Measurements from ENCODE around the gene NPAS3. TPM values are rescaled to one million over a fixed set of nuclear protein-coding genes. Genes with fewer than 3 reads are reported as not detected.

Gene NPAS3
- total and polyA plus RNA-seq, 2 of the 13 experiments (the other 11 are each of a cell fraction or from before 2014, with no cell fraction given), result not detected

DNA sequence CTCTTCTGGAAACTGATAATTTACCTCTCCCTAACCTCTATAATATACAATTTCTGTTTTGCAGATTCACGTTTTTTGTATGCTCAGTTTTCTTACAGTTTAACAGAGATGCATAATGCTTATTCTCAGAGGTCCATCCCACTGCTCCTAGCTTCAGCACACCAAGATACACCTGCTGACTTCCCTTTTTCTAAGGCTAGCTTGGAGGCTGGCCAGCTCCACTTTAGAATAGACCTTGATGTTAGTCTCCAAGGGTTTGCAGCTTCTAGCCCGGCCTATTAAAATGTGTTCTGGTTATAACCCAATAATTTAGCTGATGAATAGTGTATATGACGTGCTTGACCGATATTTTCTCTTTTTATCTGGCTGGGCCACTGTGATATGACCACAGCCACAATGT lies 751.0 kb downstream of the NPAS3 start:
- H2AFZ ChIP-seq (ENCODE audit: low read length), result no peak overlapping the region
- no peak overlapping the region for H3K4me3 ChIP-seq (replicated peaks in 1 of 3; ENCODE audit: insufficient read depth in 1 of 3, low read depth in 2 of 3, low read length in 3 of 3)
- no peak overlapping the region for H3K27ac ChIP-seq (ENCODE audit: extremely low read length, insufficient read depth, low read length)
- no peaks in the 10 kb centered on the region for H4K20me1 ChIP-seq (ENCODE audit: insufficient read depth, low read length)
- TF ChIP-seq, protein P1, sequence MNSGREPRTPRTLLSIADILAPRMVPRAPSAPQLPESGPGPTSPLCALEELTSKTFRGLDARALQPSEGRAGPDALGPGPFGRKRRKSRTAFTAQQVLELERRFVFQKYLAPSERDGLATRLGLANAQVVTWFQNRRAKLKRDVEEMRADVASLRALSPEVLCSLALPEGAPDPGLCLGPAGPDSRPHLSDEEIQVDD (CRISPR knock-in tag; IDR thresholded peaks at IDR 0.05; ENCODE audit: borderline replicate concordance), result no peak
- no peaks in the 10 kb centered on the region for H3K9me3 ChIP-seq (ENCODE audit: low read length)
- 2% methylated on average over 4 of the region's 4 CpGs for WGBS (ENCODE audit: low lambda C conversion rate)
- no peaks in the 10 kb centered on the region for H3K4me1 ChIP-seq (ENCODE audit: insufficient read depth, low read length)
- intact Hi-C loops (cut with micrococcal nuclease; ENCODE audit: unreplicated experiment), result no loop called here
- BruUV-seq (replicated peaks), result no TSS peak
- H3K4me2 ChIP-seq (ENCODE audit: low read depth, low read length), result no peak overlapping the region
- H3K27me3 ChIP-seq (ENCODE audit: control insufficient read depth in 1 of 2, insufficient read depth in 2 of 2, low read length in 2 of 2), result no peaks in the 10 kb centered on the region
- no peaks in the 10 kb centered on the region for H3K36me3 ChIP-seq (replicated peaks in 1 of 2; ENCODE audit: control insufficient read depth in 1 of 2, insufficient read depth in 2 of 2, low read length in 2 of 2)
- DNase-seq (ENCODE audit: low spot score) (no peak), FAIRE-seq (no peak), ATAC-seq (no peak; the same call in 2 of the 3 replicates)
- POLR2A ChIA-PET, result no interaction called here
- CTCF ChIA-PET (ENCODE audit: low intra/inter-chr PET ratio, low total read pairs), result no interaction called here
- in situ Hi-C loops (cut with HindIII; ENCODE audit: extremely low pct_ligation_motif_present, low pct_unique_long_range_greater_than_20kb), result no loop called here
- H3K79me2 ChIP-seq (ENCODE audit: insufficient read depth, low read length), result no peaks in the 10 kb centered on the region
- no peak overlapping the region for H3K9ac ChIP-seq (ENCODE audit: insufficient read depth, low read depth, low read length)

DNA sequence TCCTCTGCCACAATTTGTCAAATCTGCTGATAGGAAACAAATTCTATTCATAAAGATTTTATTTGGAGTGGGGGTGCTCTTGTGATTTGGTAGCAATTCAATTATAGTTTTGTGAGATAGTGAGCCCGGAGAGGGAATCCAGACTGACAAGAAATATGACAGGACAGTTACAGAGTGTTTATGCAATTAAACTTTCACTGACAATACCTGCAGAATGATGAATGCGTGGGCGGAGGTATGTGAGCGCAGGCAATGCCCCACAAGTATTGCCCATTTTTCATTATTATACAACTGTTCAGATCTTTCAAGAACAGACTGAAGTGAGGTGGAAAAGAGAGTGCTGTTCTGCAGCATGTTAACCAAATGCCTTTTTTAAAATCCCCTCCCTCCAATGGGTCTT lies 753.2 kb downstream of the NPAS3 start:
- no TSS peak for BruUV-seq (replicated peaks)
- FAIRE-seq (no peak), DNase-seq (ENCODE audit: low spot score) (no peak), ATAC-seq (no peak)
- Histone ChIP-seq H3K4me1 (ENCODE audit: insufficient read depth, low read length) (no peaks in the 10 kb centered on the region), H3K4me2 (ENCODE audit: low read depth, low read length) (no peak overlapping the region), H3K9ac (ENCODE audit: insufficient read depth, low read depth, low read length) (no peak overlapping the region), H3K27me3 (ENCODE audit: control insufficient read depth in 1 of 2, insufficient read depth in 2 of 2, low read length in 2 of 2) (no peaks in the 10 kb centered on the region), H3K27ac (ENCODE audit: extremely low read length, insufficient read depth, low read length) (no peak overlapping the region), H4K20me1 (ENCODE audit: insufficient read depth, low read length) (no peaks in the 10 kb centered on the region), H3K36me3 (replicated peaks in 1 of 2; ENCODE audit: control insufficient read depth in 1 of 2, insufficient read depth in 2 of 2, low read length in 2 of 2) (no peaks in the 10 kb centered on the region), H3K4me3 (replicated peaks in 1 of 3; ENCODE audit: insufficient read depth in 1 of 3, low read depth in 2 of 3, low read length in 3 of 3) (no peak overlapping the region), H3K79me2 (ENCODE audit: insufficient read depth, low read length) (no peaks in the 10 kb centered on the region), H2AFZ (ENCODE audit: low read length) (no peak overlapping the region), H3K9me3 (ENCODE audit: low read length) (no peaks in the 10 kb centered on the region)
- TF ChIP-seq, protein P2, sequence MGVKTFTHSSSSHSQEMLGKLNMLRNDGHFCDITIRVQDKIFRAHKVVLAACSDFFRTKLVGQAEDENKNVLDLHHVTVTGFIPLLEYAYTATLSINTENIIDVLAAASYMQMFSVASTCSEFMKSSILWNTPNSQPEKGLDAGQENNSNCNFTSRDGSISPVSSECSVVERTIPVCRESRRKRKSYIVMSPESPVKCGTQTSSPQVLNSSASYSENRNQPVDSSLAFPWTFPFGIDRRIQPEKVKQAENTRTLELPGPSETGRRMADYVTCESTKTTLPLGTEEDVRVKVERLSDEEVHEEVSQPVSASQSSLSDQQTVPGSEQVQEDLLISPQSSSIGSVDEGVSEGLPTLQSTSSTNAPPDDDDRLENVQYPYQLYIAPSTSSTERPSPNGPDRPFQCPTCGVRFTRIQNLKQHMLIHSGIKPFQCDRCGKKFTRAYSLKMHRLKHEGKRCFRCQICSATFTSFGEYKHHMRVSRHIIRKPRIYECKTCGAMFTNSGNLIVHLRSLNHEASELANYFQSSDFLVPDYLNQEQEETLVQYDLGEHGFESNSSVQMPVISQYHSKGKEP (CRISPR knock-in tag; IDR thresholded peaks at IDR 0.05), result no peak
- TF ChIP-seq, protein P3, sequence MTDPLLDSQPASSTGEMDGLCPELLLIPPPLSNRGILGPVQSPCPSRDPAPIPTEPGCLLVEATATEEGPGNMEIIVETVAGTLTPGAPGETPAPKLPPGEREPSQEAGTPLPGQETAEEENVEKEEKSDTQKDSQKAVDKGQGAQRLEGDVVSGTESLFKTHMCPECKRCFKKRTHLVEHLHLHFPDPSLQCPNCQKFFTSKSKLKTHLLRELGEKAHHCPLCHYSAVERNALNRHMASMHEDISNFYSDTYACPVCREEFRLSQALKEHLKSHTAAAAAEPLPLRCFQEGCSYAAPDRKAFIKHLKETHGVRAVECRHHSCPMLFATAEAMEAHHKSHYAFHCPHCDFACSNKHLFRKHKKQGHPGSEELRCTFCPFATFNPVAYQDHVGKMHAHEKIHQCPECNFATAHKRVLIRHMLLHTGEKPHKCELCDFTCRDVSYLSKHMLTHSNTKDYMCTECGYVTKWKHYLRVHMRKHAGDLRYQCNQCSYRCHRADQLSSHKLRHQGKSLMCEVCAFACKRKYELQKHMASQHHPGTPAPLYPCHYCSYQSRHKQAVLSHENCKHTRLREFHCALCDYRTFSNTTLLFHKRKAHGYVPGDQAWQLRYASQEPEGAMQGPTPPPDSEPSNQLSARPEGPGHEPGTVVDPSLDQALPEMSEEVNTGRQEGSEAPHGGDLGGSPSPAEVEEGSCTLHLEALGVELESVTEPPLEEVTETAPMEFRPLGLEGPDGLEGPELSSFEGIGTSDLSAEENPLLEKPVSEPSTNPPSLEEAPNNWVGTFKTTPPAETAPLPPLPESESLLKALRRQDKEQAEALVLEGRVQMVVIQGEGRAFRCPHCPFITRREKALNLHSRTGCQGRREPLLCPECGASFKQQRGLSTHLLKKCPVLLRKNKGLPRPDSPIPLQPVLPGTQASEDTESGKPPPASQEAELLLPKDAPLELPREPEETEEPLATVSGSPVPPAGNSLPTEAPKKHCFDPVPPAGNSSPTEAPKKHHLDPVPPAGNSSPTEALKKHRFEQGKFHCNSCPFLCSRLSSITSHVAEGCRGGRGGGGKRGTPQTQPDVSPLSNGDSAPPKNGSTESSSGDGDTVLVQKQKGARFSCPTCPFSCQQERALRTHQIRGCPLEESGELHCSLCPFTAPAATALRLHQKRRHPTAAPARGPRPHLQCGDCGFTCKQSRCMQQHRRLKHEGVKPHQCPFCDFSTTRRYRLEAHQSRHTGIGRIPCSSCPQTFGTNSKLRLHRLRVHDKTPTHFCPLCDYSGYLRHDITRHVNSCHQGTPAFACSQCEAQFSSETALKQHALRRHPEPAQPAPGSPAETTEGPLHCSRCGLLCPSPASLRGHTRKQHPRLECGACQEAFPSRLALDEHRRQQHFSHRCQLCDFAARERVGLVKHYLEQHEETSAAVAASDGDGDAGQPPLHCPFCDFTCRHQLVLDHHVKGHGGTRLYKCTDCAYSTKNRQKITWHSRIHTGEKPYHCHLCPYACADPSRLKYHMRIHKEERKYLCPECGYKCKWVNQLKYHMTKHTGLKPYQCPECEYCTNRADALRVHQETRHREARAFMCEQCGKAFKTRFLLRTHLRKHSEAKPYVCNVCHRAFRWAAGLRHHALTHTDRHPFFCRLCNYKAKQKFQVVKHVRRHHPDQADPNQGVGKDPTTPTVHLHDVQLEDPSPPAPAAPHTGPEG (CRISPR knock-in tag; IDR thresholded peaks at IDR 0.05), result no peak
- TF ChIP-seq, protein P4, sequence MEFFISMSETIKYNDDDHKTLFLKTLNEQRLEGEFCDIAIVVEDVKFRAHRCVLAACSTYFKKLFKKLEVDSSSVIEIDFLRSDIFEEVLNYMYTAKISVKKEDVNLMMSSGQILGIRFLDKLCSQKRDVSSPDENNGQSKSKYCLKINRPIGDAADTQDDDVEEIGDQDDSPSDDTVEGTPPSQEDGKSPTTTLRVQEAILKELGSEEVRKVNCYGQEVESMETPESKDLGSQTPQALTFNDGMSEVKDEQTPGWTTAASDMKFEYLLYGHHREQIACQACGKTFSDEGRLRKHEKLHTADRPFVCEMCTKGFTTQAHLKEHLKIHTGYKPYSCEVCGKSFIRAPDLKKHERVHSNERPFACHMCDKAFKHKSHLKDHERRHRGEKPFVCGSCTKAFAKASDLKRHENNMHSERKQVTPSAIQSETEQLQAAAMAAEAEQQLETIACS (CRISPR knock-in tag; IDR thresholded peaks at IDR 0.05), result no peak
- TF ChIP-seq SUZ12 (IDR thresholded peaks at IDR 0.05; ENCODE audit: low read depth, low read length), result no peak
- TF ChIP-seq YEATS2 (CRISPR knock-in tag; IDR thresholded peaks at IDR 0.05; ENCODE audit: borderline replicate concordance), result no peak
- no peak for TF ChIP-seq NR2F2 (IDR thresholded peaks at IDR 0.05; ENCODE audit: borderline replicate concordance, low read depth)
- TF ChIP-seq ZNF367 (CRISPR knock-in tag; IDR thresholded peaks at IDR 0.05; ENCODE audit: borderline replicate concordance), result no peak
- ChIA-PET POLR2A (no interaction called here), CTCF (ENCODE audit: low intra/inter-chr PET ratio, low total read pairs) (no interaction called here)
- intact Hi-C loops (cut with micrococcal nuclease; ENCODE audit: unreplicated experiment) (no loop called here), in situ Hi-C loops (cut with HindIII; ENCODE audit: extremely low pct_ligation_motif_present, low pct_unique_long_range_greater_than_20kb) (no loop called here)
- WGBS (ENCODE audit: low lambda C conversion rate), result 53% methylated on average over 4 of the region's 4 CpGs

Measured in HepG2 (cell line).